ENCODE data around the gene LRP1B. TPM values are rescaled to one million over a fixed set of nuclear protein-coding genes. Genes with fewer than 3 reads are reported as not detected.

Gene LRP1B
- total RNA-seq, 4 donors from 2014 or later = 1.2 to 3.3 (median 2.6) TPM

GRCh38 chr2:140362361-140362760 lies 1768.5 kb downstream of the LRP1B start:
- TF ChIP-seq CTCF (IDR thresholded peaks at IDR 0.05) (no peak), EP300 (IDR thresholded peaks at IDR 0.05) (no peak), POLR2A (IDR thresholded peaks at IDR 0.05) (no peak)
- H3K4me3 ChIP-seq = no peak overlapping the region
- no peak for DNase-seq (ENCODE audit: low spot score in 2 of 2)
- H3K27ac ChIP-seq = no peak overlapping the region
- no peaks in the 10 kb centered on the region for H3K9me3 ChIP-seq
- WGBS, 2 donors = 97% methylated on average over 1 of the region's 1 CpG
- no peaks in the 10 kb centered on the region for H3K36me3 ChIP-seq
- no peaks in the 10 kb centered on the region for H3K4me1 ChIP-seq
- H3K27me3 ChIP-seq = no peaks in the 10 kb centered on the region

GRCh38 chr2:140359056-140359771 lies 1771.6 kb downstream of the LRP1B start:
- TF ChIP-seq CTCF (IDR thresholded peaks at IDR 0.05) = no peak
- no peak for TF ChIP-seq EP300 (IDR thresholded peaks at IDR 0.05)
- no peak for TF ChIP-seq POLR2A (IDR thresholded peaks at IDR 0.05)
- no peaks in the 10 kb centered on the region for H3K9me3 ChIP-seq
- H3K27me3 ChIP-seq = no peaks in the 10 kb centered on the region
- no peaks in the 10 kb centered on the region for H3K36me3 ChIP-seq
- 81 to 83% methylated on average over 2 of the region's 2 CpGs for WGBS, 2 donors
- no peak for DNase-seq (ENCODE audit: low spot score in 2 of 2)
- H3K27ac ChIP-seq = no peak overlapping the region
- H3K4me1 ChIP-seq = no peaks in the 10 kb centered on the region
- H3K4me3 ChIP-seq = no peak overlapping the region

GRCh38 chr2:140356697-140357096 lies 1774.1 kb downstream of the LRP1B start:
- no peaks in the 10 kb centered on the region for H3K27me3 ChIP-seq
- H3K9me3 ChIP-seq = no peaks in the 10 kb centered on the region
- TF ChIP-seq CTCF (IDR thresholded peaks at IDR 0.05) (no peak), EP300 (IDR thresholded peaks at IDR 0.05) (no peak), POLR2A (IDR thresholded peaks at IDR 0.05) (no peak)
- no peak overlapping the region for H3K4me3 ChIP-seq
- no peaks in the 10 kb centered on the region for H3K4me1 ChIP-seq
- H3K36me3 ChIP-seq = no peaks in the 10 kb centered on the region
- 94 to 98% methylated on average over 1 of the region's 1 CpG for WGBS, 2 donors
- H3K27ac ChIP-seq = no peak overlapping the region
- no peak for DNase-seq (ENCODE audit: low spot score in 2 of 2)

GRCh38 chr2:140355511-140356090 lies 1775.2 kb downstream of the LRP1B start:
- Histone ChIP-seq H3K9me3 (no peaks in the 10 kb centered on the region), H3K27me3 (no peaks in the 10 kb centered on the region), H3K27ac (no peak overlapping the region), H3K4me1 (no peaks in the 10 kb centered on the region), H3K36me3 (no peaks in the 10 kb centered on the region), H3K4me3 (no peak overlapping the region)
- DNase-seq (ENCODE audit: low spot score in 2 of 2) = no peak
- TF ChIP-seq CTCF (IDR thresholded peaks at IDR 0.05) (no peak), EP300 (IDR thresholded peaks at IDR 0.05) (no peak), POLR2A (IDR thresholded peaks at IDR 0.05) (no peak)
- WGBS, 2 donors = 58 to 68% methylated on average over 2 of the region's 2 CpGs

GRCh38 chr2:140354544-140354943 lies 1776.3 kb downstream of the LRP1B start:
- no peak for DNase-seq (ENCODE audit: low spot score in 2 of 2)
- Histone ChIP-seq H3K27me3 (no peaks in the 10 kb centered on the region), H3K27ac (no peak overlapping the region), H3K4me3 (no peak overlapping the region), H3K4me1 (no peaks in the 10 kb centered on the region), H3K36me3 (no peaks in the 10 kb centered on the region), H3K9me3 (no peaks in the 10 kb centered on the region)
- TF ChIP-seq EP300 (IDR thresholded peaks at IDR 0.05) (no peak), POLR2A (IDR thresholded peaks at IDR 0.05) (no peak), CTCF (IDR thresholded peaks at IDR 0.05) (no peak)
- WGBS, 2 donors = 85 to 87% methylated on average over 2 of the region's 2 CpGs

All from tibial nerve (tissue), 4 donors.